HepG2 (cell line): ENCODE measurements around the gene MCF2L. TPM values are rescaled to one million over a fixed set of nuclear protein-coding genes. Genes with fewer than 3 reads are reported as not detected.
A peak's percentile ranks its signal among the peaks of the same experiment; 100 is the strongest.

ENCODE experiments used
- ATAC-seq: fragments of 200-7000 bp; cut with Tn5 transposase; 3 replicates; pipeline ENCODE4 v1.9.1; 2020; ENCODE audit warnings: mild to moderate bottlenecking, moderate library complexity
- BruUV-seq: library from RNA; stranded (reverse); fragments of 400-500 nt; replicated peaks from 2 replicates; lab custom pipeline; 2021; lab: Mats Ljungman, UMichigan
- CTCF ChIA-PET: fragments of 300-600 bp; formaldehyde crosslinking; extraction: SDS; loops from one replicate; lab custom pipeline; 2021; ENCODE audit warnings: low total read pairs, inconsistent platforms, low intra/inter-chr PET ratio; lab: Yijun Ruan, JAX
- POLR2A ChIA-PET: fragments of 350-600 bp; sonication (Branson Sonifier 250); formaldehyde crosslinking; loops from one replicate; lab custom pipeline; 2020; ENCODE audit warnings: antibody characterized with exemption, inconsistent platforms; lab: Yijun Ruan, JAX
- DNase-seq: peaks from one replicate; pipeline ENCODE4 v3.0.0-alpha.2; 2015; ENCODE audit warnings: low spot score
- FAIRE-seq: peaks from 3 replicates; lab custom pipeline; 2011; peaks lifted over from hg19 to GRCh38; lab: Jason Lieb, UNC
- H2AFZ ChIP-seq: one replicate; pipeline ENCODE4 v1.6.1; 2011; ENCODE audit warnings: low read length, inconsistent platforms
- H3K27ac ChIP-seq: fragments of 300-600 bp; 3 replicates; pipeline ENCODE4 v1.8.0; 2011; ENCODE audit warnings: mixed run types, mild to moderate bottlenecking, mixed read lengths, low read length, inconsistent platforms; ENCODE audit not compliant: insufficient read depth; ENCODE audit errors: extremely low read length
- H3K27me3 ChIP-seq, 2 experiments: fragments of 200-600 bp in 1 of 2; 2 replicates in 1 of 2; 3 replicates in 1 of 2; pipeline versions ENCODE4 v1.6.0 to v1.8.0; 2011; ENCODE audit warnings: low read length in 2 of 2, mild to moderate bottlenecking in 2 of 2, moderate library complexity in 2 of 2, inconsistent platforms in 1 of 2; ENCODE audit not compliant: insufficient read depth in 2 of 2, control insufficient read depth in 1 of 2
- H3K36me3 ChIP-seq, 2 experiments: fragments of 200-600 bp in 1 of 2; replicated peaks in 1 of 2; 2 replicates in 1 of 2; 3 replicates in 1 of 2; pipeline versions ENCODE4 v1.5.1 to v1.8.0; 2011; ENCODE audit warnings: low read length in 2 of 2, inconsistent platforms in 1 of 2; ENCODE audit not compliant: insufficient read depth in 2 of 2, control insufficient read depth in 1 of 2
- H3K4me1 ChIP-seq: 2 replicates; pipeline ENCODE4 v1.5.1; 2012; ENCODE audit warnings: low read length, inconsistent platforms; ENCODE audit not compliant: insufficient read depth
- H3K4me2 ChIP-seq: 2 replicates; pipeline ENCODE4 v1.6.0; 2011; ENCODE audit warnings: low read depth, low read length, inconsistent platforms
- H3K4me3 ChIP-seq, 3 experiments: fragments of 200-600 bp in 1 of 3; sonication (generic), shearing (Covaris generic) in 1 of 3; replicated peaks in 1 of 3; 2 replicates each; pipeline ENCODE4 v1.5.1; 2011 to 2016; ENCODE audit warnings: low read length in 3 of 3, inconsistent platforms in 2 of 3, low read depth in 2 of 3, mild to moderate bottlenecking in 2 of 3, control low read depth in 1 of 3, mixed read lengths in 1 of 3; ENCODE audit not compliant: insufficient read depth in 1 of 3
- H3K79me2 ChIP-seq: one replicate; pipeline ENCODE4 v1.6.1; 2011; ENCODE audit warnings: low read length, inconsistent platforms; ENCODE audit not compliant: insufficient read depth
- H3K9ac ChIP-seq: 2 replicates; pipeline ENCODE4 v1.6.0; 2011; ENCODE audit warnings: mild to moderate bottlenecking, low read depth, low read length, inconsistent platforms; ENCODE audit not compliant: insufficient read depth
- H3K9me3 ChIP-seq: 2 replicates; pipeline ENCODE4 v1.5.1; 2012; ENCODE audit warnings: mild to moderate bottlenecking, low read length
- H4K20me1 ChIP-seq: 2 replicates; pipeline ENCODE4 v1.6.0; 2011; ENCODE audit warnings: inconsistent platforms, mild to moderate bottlenecking, low read length, moderate library complexity; ENCODE audit not compliant: insufficient read depth
- AGO2 ChIP-seq: fragments of 200-400 bp; formaldehyde crosslinking; optimal IDR thresholded peaks from 2 replicates; pipeline ENCODE3; 2017; ENCODE audit warnings: mild to moderate bottlenecking, low read depth, low read length, moderate library complexity
- ATF7 ChIP-seq, 2 experiments: fragments of 450-650 bp in 1 of 2; sonication (generic) in 1 of 2; formaldehyde crosslinking in 1 of 2; IDR thresholded peaks; 2 replicates each; pipeline versions ENCODE4 v1.4.0 to v1.6.1; 2016 to 2020; ENCODE audit warnings: antibody characterized with exemption in 1 of 2, mild to moderate bottlenecking in 1 of 2, missing genetic modification reagents in 1 of 2
- ELF3 ChIP-seq: IDR thresholded peaks from 2 replicates; pipeline ENCODE4 v1.6.1; 2016; ENCODE audit warnings: missing genetic modification reagents, missing compliant biosample characterization
- HOXA3 ChIP-seq: sonication (generic); formaldehyde crosslinking; IDR thresholded peaks from 2 replicates; pipeline ENCODE4 v1.5.0; 2020; ENCODE audit warnings: missing genetic modification reagents
- KLF11 ChIP-seq: IDR thresholded peaks from 2 replicates; pipeline ENCODE4 v1.6.1; 2016; ENCODE audit warnings: missing compliant biosample characterization
- NONO ChIP-seq, 2 experiments: fragments of 450-650 bp in 1 of 2; sonication (generic) in 1 of 2; formaldehyde crosslinking in 1 of 2; IDR thresholded peaks in 1 of 2; conservative IDR thresholded peaks in 1 of 2; 2 replicates each; pipeline versions ENCODE4 v1.6.1 to v1.8.0; 2017 to 2022; ENCODE audit warnings: mild to moderate bottlenecking in 1 of 2, missing genetic modification reagents in 1 of 2, moderate library complexity in 1 of 2
- ZNF329 ChIP-seq: sonication (generic); formaldehyde crosslinking; IDR thresholded peaks from 2 replicates; pipeline ENCODE4 v1.9.0; 2021; ENCODE audit warnings: low read depth, mild to moderate bottlenecking, missing genetic modification reagents
- WGBS: methylation state at CpG from one replicate; pipeline ENCODE4 v1.1.6; 2017; ENCODE audit warnings: low lambda C conversion rate; 5-methylcytosine and 5-hydroxymethylcytosine counted together
- in situ Hi-C: cut with HindIII; loops from 2 replicates; pipeline ENCODE4 v1.10.0; 2017; ENCODE audit warnings: low pct_unique_long_range_greater_than_20kb; ENCODE audit not compliant: extremely low pct_ligation_motif_present
- intact Hi-C: fragments of 100-400 bp; cut with micrococcal nuclease; formaldehyde crosslinking; loops from one replicate; pipeline ENCODE4 v1.10.0; 2022; ENCODE audit not compliant: unreplicated experiment
- polyA plus RNA-seq, 8 experiments: library from polyadenylated mRNA; depleted of rRNA in 3 of 8; stranded (reverse) in 7 of 8; unstranded in 1 of 8; fragments of >200 nt; fragmentation: Illumina TruSeq in 4 of 8; extraction: Trizol in 4 of 8; gene quantifications; 2 replicates each; pipeline versions ENCODE4 v1.2.1 to v1.2.3, GENCODE V29; 2011 to 2016; ENCODE audit warnings: low read depth in 4 of 8, missing spikeins in 1 of 8, mixed read lengths in 1 of 8; ENCODE audit not compliant: insufficient read depth in 1 of 8
- total RNA-seq, 5 experiments: library from RNA; depleted of rRNA; stranded (reverse); fragments of >200 nt; fragmentation: Illumina TruSeq; extraction: Trizol; gene quantifications; 2 replicates each; pipeline ENCODE4 v1.2.3, GENCODE V29; 2016; ENCODE audit warnings: low read depth in 1 of 5
- TF ChIP-seq, protein P1 (sequence below): fragments of 450-650 bp; IDR thresholded peaks from 2 replicates; pipeline ENCODE4 v1.6.1; 2016
- TF ChIP-seq, protein P2 (sequence below): sonication (generic); formaldehyde crosslinking; IDR thresholded peaks from 2 replicates; pipeline ENCODE4 v1.4.0; 2020; ENCODE audit warnings: mild to moderate bottlenecking, missing genetic modification reagents, borderline replicate concordance

Gene MCF2L
- total and polyA plus RNA-seq, 2 of the 13 experiments (the other 11 are each of a cell fraction or from before 2014, with no cell fraction given): 19.4 to 28.4 TPM

DNA sequence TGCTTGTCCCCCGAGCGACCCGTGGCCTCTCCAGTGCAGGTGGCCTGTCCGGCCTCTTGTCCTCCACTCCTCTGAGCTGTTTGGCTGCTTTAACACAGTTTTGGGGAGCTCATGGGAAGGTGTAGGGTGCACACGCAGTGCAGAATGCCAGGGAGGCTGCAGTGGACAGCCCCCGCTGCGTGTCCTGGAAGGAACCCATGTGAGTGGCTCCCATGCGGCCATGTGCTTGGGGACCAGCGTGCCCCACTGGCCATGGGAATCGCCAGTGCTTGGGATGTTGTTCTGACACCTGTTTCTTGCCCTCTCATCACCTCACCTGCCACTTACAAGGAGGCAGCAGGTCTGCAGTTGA is 114.0 kb downstream of the MCF2L start:
- FAIRE-seq: no peak
- TF ChIP-seq, protein P1, sequence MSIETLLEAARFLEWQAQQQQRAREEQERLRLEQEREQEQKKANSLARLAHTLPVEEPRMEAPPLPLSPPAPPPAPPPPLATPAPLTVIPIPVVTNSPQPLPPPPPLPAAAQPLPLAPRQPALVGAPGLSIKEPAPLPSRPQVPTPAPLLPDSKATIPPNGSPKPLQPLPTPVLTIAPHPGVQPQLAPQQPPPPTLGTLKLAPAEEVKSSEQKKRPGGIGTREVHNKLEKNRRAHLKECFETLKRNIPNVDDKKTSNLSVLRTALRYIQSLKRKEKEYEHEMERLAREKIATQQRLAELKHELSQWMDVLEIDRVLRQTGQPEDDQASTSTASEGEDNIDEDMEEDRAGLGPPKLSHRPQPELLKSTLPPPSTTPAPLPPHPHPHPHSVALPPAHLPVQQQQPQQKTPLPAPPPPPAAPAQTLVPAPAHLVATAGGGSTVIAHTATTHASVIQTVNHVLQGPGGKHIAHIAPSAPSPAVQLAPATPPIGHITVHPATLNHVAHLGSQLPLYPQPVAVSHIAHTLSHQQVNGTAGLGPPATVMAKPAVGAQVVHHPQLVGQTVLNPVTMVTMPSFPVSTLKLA: 0 out of 2 replicates have a peak, but pooled peaks have one; percentile 28
- peak; percentile 50 for TF ChIP-seq AGO2
- TF ChIP-seq, protein P2, sequence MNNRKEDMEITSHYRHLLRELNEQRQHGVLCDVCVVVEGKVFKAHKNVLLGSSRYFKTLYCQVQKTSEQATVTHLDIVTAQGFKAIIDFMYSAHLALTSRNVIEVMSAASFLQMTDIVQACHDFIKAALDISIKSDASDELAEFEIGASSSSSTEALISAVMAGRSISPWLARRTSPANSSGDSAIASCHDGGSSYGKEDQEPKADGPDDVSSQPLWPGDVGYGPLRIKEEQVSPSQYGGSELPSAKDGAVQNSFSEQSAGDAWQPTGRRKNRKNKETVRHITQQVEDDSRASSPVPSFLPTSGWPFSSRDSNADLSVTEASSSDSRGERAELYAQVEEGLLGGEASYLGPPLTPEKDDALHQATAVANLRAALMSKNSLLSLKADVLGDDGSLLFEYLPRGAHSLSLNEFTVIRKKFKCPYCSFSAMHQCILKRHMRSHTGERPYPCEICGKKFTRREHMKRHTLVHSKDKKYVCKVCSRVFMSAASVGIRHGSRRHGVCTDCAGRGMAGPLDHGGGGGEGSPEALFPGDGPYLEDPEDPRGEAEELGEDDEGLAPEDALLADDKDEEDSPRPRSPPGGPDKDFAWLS (CRISPR knock-in tag): no peak
- H3K79me2 ChIP-seq: no peaks in the 10 kb centered on the region
- H3K27me3 ChIP-seq: no peaks in the 10 kb centered on the region
- H3K4me2 ChIP-seq: no peak overlapping the region
- H3K4me3 ChIP-seq: no peak overlapping the region
- ATAC-seq: no peak
- ChIA-PET POLR2A (no interaction called here), CTCF (no interaction called here)
- 75% methylated on average over 4 of the region's 10 CpGs for WGBS
- no peaks in the 10 kb centered on the region for H3K9me3 ChIP-seq
- in situ Hi-C loops (no loop called here), intact Hi-C loops (no loop called here)
- H4K20me1 ChIP-seq: no peaks in the 10 kb centered on the region
- no peak for DNase-seq
- BruUV-seq: no TSS peak
- no peak overlapping the region for H3K9ac ChIP-seq
- no peak overlapping the region for H2AFZ ChIP-seq
- no peaks in the 10 kb centered on the region for H3K4me1 ChIP-seq
- peaks cover 7 to 25% of the 10 kb centered on the region in 2 experiments; a peak in 4 of 5 replicates for H3K36me3 ChIP-seq
- no peak overlapping the region for H3K27ac ChIP-seq

DNA sequence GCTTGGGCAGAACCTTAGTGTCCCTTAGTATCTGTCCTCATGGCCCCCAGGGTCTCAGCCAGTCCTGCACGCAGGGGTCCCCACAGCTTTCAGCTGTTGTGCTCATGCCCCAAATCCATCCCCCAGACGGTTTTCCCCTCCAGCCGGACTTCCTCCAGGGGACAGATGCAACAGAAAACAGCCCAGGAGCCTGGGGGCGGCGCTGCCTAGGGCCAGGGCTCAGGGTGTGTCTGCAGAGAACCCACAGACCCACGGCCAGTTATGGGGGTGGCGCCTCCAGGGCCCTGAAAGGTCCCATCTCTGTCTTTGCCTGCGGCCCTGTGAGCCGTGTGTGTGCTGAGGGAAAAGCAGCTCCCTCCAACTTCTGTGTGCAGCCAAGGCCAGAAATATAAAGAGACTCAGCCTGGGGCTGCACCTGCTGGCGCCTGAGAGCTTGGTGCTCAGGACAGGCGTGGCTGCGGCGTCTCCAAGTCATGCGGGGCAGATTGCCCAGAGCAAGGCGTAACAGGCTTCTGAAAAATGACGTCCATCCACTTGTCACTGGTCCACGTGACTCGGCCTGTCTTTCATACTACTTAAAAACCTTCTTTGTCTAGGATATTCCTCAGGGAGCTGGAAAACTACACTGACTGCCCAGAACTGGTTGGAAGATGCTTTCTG is 114.5 kb downstream of the MCF2L start:
- Histone ChIP-seq H3K27me3 (no peaks in the 10 kb centered on the region), H3K79me2 (no peaks in the 10 kb centered on the region), H4K20me1 (no peaks in the 10 kb centered on the region), H3K4me2 (no peak overlapping the region), H3K4me3 (no peak overlapping the region), H3K36me3 (peaks cover 9 to 25% of the 10 kb centered on the region in 2 experiments; a peak in 4 of 5 replicates), H3K4me1 (no peaks in the 10 kb centered on the region), H2AFZ (no peak overlapping the region), H3K27ac (no peak overlapping the region), H3K9me3 (no peaks in the 10 kb centered on the region), H3K9ac (no peak overlapping the region)
- in situ Hi-C loops: no loop called here
- 78% methylated on average over 14 of the region's 18 CpGs for WGBS
- ChIA-PET CTCF (no interaction called here), POLR2A (no interaction called here)
- DNase-seq (no peak), ATAC-seq (no peak), FAIRE-seq (no peak)
- intact Hi-C loops: no loop called here
- BruUV-seq: no TSS peak
- TF ChIP-seq HOXA3 (CRISPR knock-in tag): no peak
- no peak for TF ChIP-seq NONO (IDR thresholded peaks at IDR 0.05)
- TF ChIP-seq NONO (CRISPR knock-in tag; conservative IDR thresholded peaks at IDR 0.05): no peak
- TF ChIP-seq KLF11 (CRISPR knock-in tag): no peak
- TF ChIP-seq ATF7 (IDR thresholded peaks at IDR 0.05): no peak
- TF ChIP-seq ATF7 (CRISPR knock-in tag; IDR thresholded peaks at IDR 0.05): no peak
- TF ChIP-seq ZNF329 (CRISPR knock-in tag): no peak
- no peak for TF ChIP-seq ELF3 (CRISPR knock-in tag)
